Measurements from ENCODE around the gene ADM2. TPM values are rescaled to one million over a fixed set of nuclear protein-coding genes. Genes with fewer than 3 reads are reported as not detected.

The ADM2 gene
- total and polyA plus RNA-seq, 2 of the 13 experiments (the other 11 are each of a cell fraction or from before 2014, with no cell fraction given): 1.2 to 3.0 TPM

DNA sequence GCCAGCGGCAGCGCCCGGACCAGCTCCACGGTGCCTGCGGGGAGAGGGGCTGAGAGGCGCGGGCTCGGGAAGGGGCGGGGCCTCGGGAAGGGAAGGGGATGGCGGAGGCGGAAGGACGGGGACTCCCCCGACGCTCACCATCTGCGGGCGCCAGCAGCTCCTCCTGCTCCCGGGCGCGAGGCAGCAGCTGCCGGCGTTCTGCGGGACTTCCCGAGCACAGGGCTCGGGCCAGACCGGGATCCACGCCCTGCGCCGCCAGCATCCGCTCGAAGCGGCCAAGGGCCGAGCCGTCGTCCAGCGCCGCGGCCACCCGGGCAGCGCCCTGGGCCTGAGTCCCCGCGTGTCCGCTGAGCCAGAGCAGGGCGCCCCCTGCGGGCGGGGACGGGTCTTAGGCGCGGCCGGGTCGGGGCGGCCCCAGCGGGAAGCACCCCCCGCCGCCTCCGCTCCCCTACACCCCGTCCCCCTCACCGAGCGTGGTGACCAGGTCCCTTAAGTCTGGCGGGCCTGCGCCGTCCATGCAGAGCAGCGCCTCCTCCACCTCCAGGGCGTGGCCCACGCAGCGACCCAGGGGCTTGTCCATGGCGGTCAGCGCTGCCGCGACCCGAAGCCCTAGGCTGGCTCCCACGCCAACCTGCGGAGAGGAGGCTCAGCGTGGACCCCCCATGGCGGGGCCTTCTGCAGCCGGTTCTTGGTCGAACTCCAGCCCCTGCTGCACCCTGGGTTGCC lies 44.9 kb downstream of the ADM2 start (continued):
- TF ChIP-seq ZBTB37 (CRISPR knock-in tag; IDR thresholded peaks at IDR 0.05) (no peak), BRCA1 (CRISPR knock-in tag; IDR thresholded peaks at IDR 0.05) (no peak), ARHGAP35 (CRISPR knock-in tag; IDR thresholded peaks at IDR 0.05; ENCODE audit: borderline replicate concordance) (peak; percentile 73; the same call in 1 of the 2 replicates), ZNF644 (CRISPR knock-in tag; IDR thresholded peaks at IDR 0.05; ENCODE audit: low read depth) (no peak), ZSCAN20 (CRISPR knock-in tag; IDR thresholded peaks at IDR 0.05; ENCODE audit: borderline replicate concordance) (peak; percentile 88; the same call in 1 of the 2 replicates), DPF2 (CRISPR knock-in tag; IDR thresholded peaks at IDR 0.05; ENCODE audit: borderline replicate concordance, low read depth) (no peak), ZNF704 (CRISPR knock-in tag; IDR thresholded peaks at IDR 0.05; ENCODE audit: borderline replicate concordance) (0 out of 2 replicates have a peak, but pooled peaks have one; percentile 47), KDM6A (CRISPR knock-in tag; IDR thresholded peaks at IDR 0.05; ENCODE audit: low read depth) (no peak), KMT2A (CRISPR knock-in tag; IDR thresholded peaks at IDR 0.05) (no peak), ZNF280B (CRISPR knock-in tag; IDR thresholded peaks at IDR 0.05; ENCODE audit: borderline replicate concordance) (no peak), ISX (CRISPR knock-in tag; conservative IDR thresholded peaks at IDR 0.05) (no peak), KDM5A (IDR thresholded peaks at IDR 0.05; ENCODE audit: borderline replicate concordance, low read length) (no peak), ATAD3A (CRISPR knock-in tag; IDR thresholded peaks at IDR 0.05) (0 out of 2 replicates have a peak, but pooled peaks have one; percentile 42), ZNF558 (CRISPR knock-in tag; IDR thresholded peaks at IDR 0.05; ENCODE audit: borderline replicate concordance) (no peak), NR0B2 (CRISPR knock-in tag; IDR thresholded peaks at IDR 0.05) (no peak)
- TF ChIP-seq, protein P1, sequence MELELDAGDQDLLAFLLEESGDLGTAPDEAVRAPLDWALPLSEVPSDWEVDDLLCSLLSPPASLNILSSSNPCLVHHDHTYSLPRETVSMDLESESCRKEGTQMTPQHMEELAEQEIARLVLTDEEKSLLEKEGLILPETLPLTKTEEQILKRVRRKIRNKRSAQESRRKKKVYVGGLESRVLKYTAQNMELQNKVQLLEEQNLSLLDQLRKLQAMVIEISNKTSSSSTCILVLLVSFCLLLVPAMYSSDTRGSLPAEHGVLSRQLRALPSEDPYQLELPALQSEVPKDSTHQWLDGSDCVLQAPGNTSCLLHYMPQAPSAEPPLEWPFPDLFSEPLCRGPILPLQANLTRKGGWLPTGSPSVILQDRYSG (CRISPR knock-in tag; IDR thresholded peaks at IDR 0.05): 0 out of 2 replicates have a peak, but pooled peaks have one; percentile 56
- TF ChIP-seq, protein P2, sequence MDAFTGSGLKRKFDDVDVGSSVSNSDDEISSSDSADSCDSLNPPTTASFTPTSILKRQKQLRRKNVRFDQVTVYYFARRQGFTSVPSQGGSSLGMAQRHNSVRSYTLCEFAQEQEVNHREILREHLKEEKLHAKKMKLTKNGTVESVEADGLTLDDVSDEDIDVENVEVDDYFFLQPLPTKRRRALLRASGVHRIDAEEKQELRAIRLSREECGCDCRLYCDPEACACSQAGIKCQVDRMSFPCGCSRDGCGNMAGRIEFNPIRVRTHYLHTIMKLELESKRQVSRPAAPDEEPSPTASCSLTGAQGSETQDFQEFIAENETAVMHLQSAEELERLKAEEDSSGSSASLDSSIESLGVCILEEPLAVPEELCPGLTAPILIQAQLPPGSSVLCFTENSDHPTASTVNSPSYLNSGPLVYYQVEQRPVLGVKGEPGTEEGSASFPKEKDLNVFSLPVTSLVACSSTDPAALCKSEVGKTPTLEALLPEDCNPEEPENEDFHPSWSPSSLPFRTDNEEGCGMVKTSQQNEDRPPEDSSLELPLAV (CRISPR knock-in tag; conservative IDR thresholded peaks at IDR 0.05; ENCODE audit: low read depth): no peak
- TF ChIP-seq, protein P3, sequence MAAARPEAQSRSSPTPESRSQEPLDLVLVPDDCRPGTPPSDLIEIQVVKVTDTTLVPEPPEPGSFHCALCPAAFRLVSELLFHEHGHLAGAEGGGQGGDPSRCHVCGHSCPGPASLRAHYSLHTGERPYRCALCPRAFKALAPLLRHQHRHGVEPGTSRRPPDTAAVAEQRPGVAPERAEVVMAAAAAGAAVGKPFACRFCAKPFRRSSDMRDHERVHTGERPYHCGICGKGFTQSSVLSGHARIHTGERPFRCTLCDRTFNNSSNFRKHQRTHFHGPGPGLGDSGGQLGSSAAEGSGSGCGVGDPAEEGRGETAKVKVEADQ (CRISPR knock-in tag; IDR thresholded peaks at IDR 0.05; ENCODE audit: borderline replicate concordance): no peak
- TF ChIP-seq, protein P4, sequence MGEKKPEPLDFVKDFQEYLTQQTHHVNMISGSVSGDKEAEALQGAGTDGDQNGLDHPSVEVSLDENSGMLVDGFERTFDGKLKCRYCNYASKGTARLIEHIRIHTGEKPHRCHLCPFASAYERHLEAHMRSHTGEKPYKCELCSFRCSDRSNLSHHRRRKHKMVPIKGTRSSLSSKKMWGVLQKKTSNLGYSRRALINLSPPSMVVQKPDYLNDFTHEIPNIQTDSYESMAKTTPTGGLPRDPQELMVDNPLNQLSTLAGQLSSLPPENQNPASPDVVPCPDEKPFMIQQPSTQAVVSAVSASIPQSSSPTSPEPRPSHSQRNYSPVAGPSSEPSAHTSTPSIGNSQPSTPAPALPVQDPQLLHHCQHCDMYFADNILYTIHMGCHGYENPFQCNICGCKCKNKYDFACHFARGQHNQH (CRISPR knock-in tag; IDR thresholded peaks at IDR 0.05): no peak

Data from HepG2 (cell line).